ENCODE data around the gene ZNF780A. TPM values are rescaled to one million over a fixed set of nuclear protein-coding genes. Genes with fewer than 3 reads are reported as not detected.

The ZNF780A gene
- total RNA-seq (2016; rRNA removed; fragmentation: Illumina TruSeq; extraction: Trizol) (22.7 and 22.9 TPM in 2 replicates), polyA plus RNA-seq (2011; rRNA removed) (12.4 and 13.5 TPM in 2 replicates), polyA minus RNA-seq (2011; rRNA and poly(A)+ RNA removed; ENCODE audit: low replicate concordance) (12.7 and 16.8 TPM in 2 replicates), Bru-seq, nascent RNA (percentile 92 among the genes with signal in this experiment), BruChase-seq, experiment 1, labeled RNA remaining after a 6-hour chase (percentile 81 among the genes with signal in this experiment), BruChase-seq, experiment 2, labeled RNA remaining after a 2-hour chase (percentile 93 among the genes with signal in this experiment)
- 3.0 and 3.3 TPM in 2 replicates for total RNA-seq (2016; cell fraction: cytosol; rRNA removed; fragmentation: Illumina TruSeq; extraction: Trizol; ENCODE audit: low read depth)
- total RNA-seq (2016; cell fraction: insoluble cytoplasmic fraction; rRNA removed; fragmentation: Illumina TruSeq; extraction: Trizol), result 21.7 and 25.4 TPM in 2 replicates
- total RNA-seq (2016; cell fraction: membrane; rRNA removed; fragmentation: Illumina TruSeq; extraction: Trizol), result 6.3 and 9.6 TPM in 2 replicates
- total RNA-seq (2016; cell fraction: nucleus; rRNA removed; fragmentation: Illumina TruSeq; extraction: Trizol), result 38.6 and 39.0 TPM in 2 replicates
- 6.0 and 9.5 TPM in 2 replicates for polyA plus RNA-seq (2011; cell fraction: cytosol; rRNA removed)
- 20.5 and 26.8 TPM in 2 replicates for polyA plus RNA-seq (2011; cell fraction: nucleus; rRNA removed)
- 15.0 and 17.3 TPM in 2 replicates for polyA plus RNA-seq (2012)
- polyA plus RNA-seq (2016; cell fraction: cytosol; fragmentation: Illumina TruSeq; extraction: Trizol; ENCODE audit: low read depth), result 2.1 and 2.3 TPM in 2 replicates
- polyA plus RNA-seq (2016; cell fraction: insoluble cytoplasmic fraction; fragmentation: Illumina TruSeq; extraction: Trizol; ENCODE audit: low read depth), result 12.7 and 14.0 TPM in 2 replicates
- 2.7 and 4.8 TPM in 2 replicates for polyA plus RNA-seq (2016; cell fraction: membrane; fragmentation: Illumina TruSeq; extraction: Trizol; ENCODE audit: low read depth)
- 24.5 and 25.3 TPM in 2 replicates for polyA plus RNA-seq (2016; cell fraction: nucleus; fragmentation: Illumina TruSeq; extraction: Trizol; ENCODE audit: insufficient read depth, low read depth)
- polyA minus RNA-seq (2011; cell fraction: cytosol; rRNA and poly(A)+ RNA removed), result 7.1 and 9.6 TPM in 2 replicates
- polyA minus RNA-seq (2011; cell fraction: nucleus; rRNA and poly(A)+ RNA removed), result 86.3 and 88.8 TPM in 2 replicates
- long read RNA-seq, experiment 1, partial matches to known transcripts, result 0 of 5 reads
- long read RNA-seq, experiment 1, other reads (novel, unspliced or antisense), result 2 of 5 reads
- long read RNA-seq, experiment 2, full-length matches to known transcripts, result 2 of 7 reads
- long read RNA-seq, experiment 2, partial matches to known transcripts, result 0 of 7 reads
- long read RNA-seq, experiment 2, other reads (novel, unspliced or antisense), result 5 of 7 reads

- 2% methylated on average over 43 of the region's 47 CpGs for WGBS (ENCODE audit: low lambda C conversion rate)
- Histone ChIP-seq H3K27me3 (ENCODE audit: control insufficient read depth in 1 of 2, insufficient read depth in 2 of 2, low read length in 2 of 2) (no peaks in the 10 kb centered on the region; a peak in 1 of 5 replicates), H3K9ac (ENCODE audit: insufficient read depth, low read depth, low read length) (peak within 1 kb of the TSS; percentile 89), H3K27ac (ENCODE audit: extremely low read length, insufficient read depth, low read length) (peak within 1 kb of the TSS; percentile 90), H3K4me3 (replicated peaks in 1 of 3; ENCODE audit: insufficient read depth in 1 of 3, low read depth in 2 of 3, low read length in 3 of 3) (peak within 1 kb of the TSS; percentile 70 to 90 (median 82)), H3K4me1 (ENCODE audit: insufficient read depth, low read length) (peaks cover 38% of the 10 kb centered on the region), H3K9me3 (ENCODE audit: low read length) (no peaks in the 10 kb centered on the region), H3K4me2 (ENCODE audit: low read depth, low read length) (peak within 1 kb of the TSS; percentile 74), H3K79me2 (ENCODE audit: insufficient read depth, low read length) (peaks cover 44% of the 10 kb centered on the region), H4K20me1 (ENCODE audit: insufficient read depth, low read length) (no peaks in the 10 kb centered on the region; the same call in 1 of the 2 replicates), H3K36me3 (replicated peaks in 1 of 2; ENCODE audit: control insufficient read depth in 1 of 2, insufficient read depth in 2 of 2, low read length in 2 of 2) (no peaks in the 10 kb centered on the region), H2AFZ (ENCODE audit: low read length) (peak within 1 kb of the TSS; percentile 74)
- intact Hi-C loops (cut with micrococcal nuclease; ENCODE audit: unreplicated experiment), result loop anchor here (5.0 kb wide), 1 partner anchor 33 kb away; the partner anchor contains the start of gene ZNF780B
- TSS peak; percentile 73 for BruUV-seq (replicated peaks)
- in situ Hi-C loops (cut with HindIII; ENCODE audit: extremely low pct_ligation_motif_present, low pct_unique_long_range_greater_than_20kb), result no loop called here
- ATAC-seq (peak; percentile 95), DNase-seq (ENCODE audit: low spot score) (peak; percentile 82), FAIRE-seq (peak; percentile 98)
- ChIA-PET POLR2A (interaction anchor here (0.7 to 2.1 kb wide), 11 partner anchors 19 to 120 kb away, joined by 3 to 15 read pairs (median 4); partner anchors contain the start of genes PSMC4, ZNF546 and ZNF780B), CTCF (ENCODE audit: low intra/inter-chr PET ratio, low total read pairs) (no interaction called here)
- TF ChIP-seq MXD3 (CRISPR knock-in tag; IDR thresholded peaks at IDR 0.05) (peak; percentile 77), ZBTB8A (CRISPR knock-in tag; IDR thresholded peaks at IDR 0.05; ENCODE audit: borderline replicate concordance, low read depth) (no peak), IRF9 (CRISPR knock-in tag; IDR thresholded peaks at IDR 0.05; ENCODE audit: borderline replicate concordance) (0 out of 2 replicates have a peak, but pooled peaks have one; percentile 61), KMT2B (CRISPR knock-in tag; IDR thresholded peaks at IDR 0.05) (peak; percentile 94), RFXAP (CRISPR knock-in tag; IDR thresholded peaks at IDR 0.05; ENCODE audit: borderline replicate concordance) (no peak), CBX2 (IDR thresholded peaks at IDR 0.05; ENCODE audit: low read depth, low read length) (no peak), CBX2 (CRISPR knock-in tag; IDR thresholded peaks at IDR 0.05; ENCODE audit: low read depth) (no peak), XRCC5 (optimal IDR thresholded peaks at IDR 0.05; ENCODE audit: low read length) (peak; percentile 46), ZNF124 (CRISPR knock-in tag; IDR thresholded peaks at IDR 0.05) (peak; percentile 53), NCOA2 (CRISPR knock-in tag; IDR thresholded peaks at IDR 0.05) (peak; percentile 34; the same call in 1 of the 2 replicates), RAD51 (IDR thresholded peaks at IDR 0.05; ENCODE audit: borderline replicate concordance) (no peak), KDM6A (CRISPR knock-in tag; IDR thresholded peaks at IDR 0.05; ENCODE audit: low read depth) (0 out of 2 replicates have a peak, but pooled peaks have one; percentile 24), ZNF660 (CRISPR knock-in tag; IDR thresholded peaks at IDR 0.05; ENCODE audit: borderline replicate concordance, low read depth) (no peak), GATAD2A (CRISPR knock-in tag; IDR thresholded peaks at IDR 0.05) (peak; percentile 61; the same call in 1 of the 2 replicates), ZNF205 (CRISPR knock-in tag; IDR thresholded peaks at IDR 0.05) (peak; percentile 51; the same call in 1 of the 2 replicates), ZSCAN31 (CRISPR knock-in tag; IDR thresholded peaks at IDR 0.05; ENCODE audit: low read depth) (0 out of 2 replicates have a peak, but pooled peaks have one; percentile 31), ZNF629 (CRISPR knock-in tag; conservative IDR thresholded peaks at IDR 0.05) (0 out of 2 replicates have a peak, but pooled peaks have one; percentile 17), BHLHE40 (IDR thresholded peaks at IDR 0.05; ENCODE audit: low read length) (0 out of 2 replicates have a peak, but pooled peaks have one; percentile 8)
Observed at GRCh38 chr19:40090241-40091204, at the start of gene ZNF780A. Gene ZNF780A (minus strand): TSS chr19:40090943. CDS start chr19:40084753, 6,190 bp downstream.
